Colonic mucosa (tissue), 4 donors: ENCODE results near the gene NF2. TPM values are rescaled to one million over a fixed set of nuclear protein-coding genes. Genes with fewer than 3 reads are reported as not detected.

Source experiments
- DNase-seq: peaks from one replicate; pipeline ENCODE4 v3.0.0-alpha.2; 2020
- H3K27ac ChIP-seq: fragments of 200-600 bp; one replicate; pipeline ENCODE4 v1.8.0; 2021
- H3K27me3 ChIP-seq: fragments of 200-600 bp; one replicate; pipeline ENCODE4 v1.8.0; 2021
- H3K36me3 ChIP-seq: fragments of 200-600 bp; one replicate; pipeline ENCODE4 v1.8.0; 2021
- H3K4me1 ChIP-seq: fragments of 200-600 bp; one replicate; pipeline ENCODE4 v1.8.0; 2021; ENCODE audit warnings: mild to moderate bottlenecking
- H3K4me3 ChIP-seq: fragments of 200-600 bp; one replicate; pipeline ENCODE4 v1.8.0; 2021
- H3K9ac ChIP-seq, 2 donors: one replicate each; pipeline ENCODE4 v1.7.0; 2013; ENCODE audit warnings: control low read depth in 2 of 2, low read depth in 2 of 2, low read length in 2 of 2
- H3K9me3 ChIP-seq: fragments of 200-600 bp; one replicate; pipeline ENCODE4 v1.8.0; 2021
- intact Hi-C: fragments of 100-400 bp; cut with DNase I; formaldehyde crosslinking; loops from one replicate; pipeline ENCODE4 v1.14.1; 2022
- total RNA-seq, 2 donors: library from RNA; stranded (reverse); fragmentation: NEBNext Ultra II Directional in 1 of 2; extraction: Animal tissue kit (Norgen Biotek cat#: 25700) in 1 of 2; gene quantifications; one replicate each; pipeline ENCODE4 v1.2.1, GENCODE V29; 2021
- TF ChIP-seq, protein P1 (sequence below): fragments of 200-600 bp; IDR thresholded peaks from one replicate; pipeline ENCODE4 v1.8.0; 2022; ENCODE audit warnings: antibody characterized with exemption, mild to moderate bottlenecking
- donor health status: healthy.
- donor health status: DM: no; HTN: no; CAD: no.
- donor health status: DM: no; HTN: no; CAD: no.

The NF2 gene
- total RNA-seq, 2 donors from 2014 or later = 33.5 to 51.0 TPM

DNA sequence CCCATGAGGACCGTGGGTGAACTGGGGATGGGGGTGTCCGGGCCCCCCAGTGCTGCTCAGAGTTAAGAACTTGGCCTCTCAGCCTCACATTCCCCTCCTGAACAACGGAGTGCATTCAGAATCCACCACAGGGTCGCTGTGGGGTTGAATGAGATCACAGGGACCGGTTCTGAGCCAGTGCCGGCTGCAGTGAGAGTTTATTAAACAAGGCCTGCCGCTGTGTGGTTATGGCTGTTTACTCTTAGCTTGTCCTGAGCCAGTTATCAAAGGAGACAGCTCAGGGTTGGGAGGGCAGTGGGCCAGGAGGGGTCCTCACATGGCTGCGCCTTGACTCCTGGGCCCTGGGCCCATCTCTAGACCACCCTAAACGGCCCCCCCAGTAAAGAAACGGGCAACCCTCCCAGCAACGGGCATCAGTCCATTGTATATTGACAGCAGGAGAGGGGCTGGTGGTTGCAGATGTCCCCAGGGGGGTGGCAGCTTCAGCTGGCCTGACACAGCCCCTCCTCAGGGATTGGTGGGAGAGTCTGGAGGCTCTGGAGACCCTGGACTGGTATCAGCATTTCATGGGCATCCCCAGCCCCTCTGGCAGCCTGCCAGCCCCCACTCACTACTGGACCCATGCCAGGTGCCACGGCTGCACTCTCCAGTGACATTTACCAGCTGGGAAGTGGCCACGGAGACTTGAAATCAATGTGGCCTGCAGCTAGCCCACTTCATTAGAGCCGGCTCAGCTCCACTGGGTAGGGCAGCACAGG lies 101.3 kb downstream of the NF2 start:
- H3K9me3 ChIP-seq = no peaks in the 10 kb centered on the region
- peak; percentile 25 for DNase-seq
- intact Hi-C loops = no loop called here
- H3K27me3 ChIP-seq = no peaks in the 10 kb centered on the region
- H3K36me3 ChIP-seq = no peaks in the 10 kb centered on the region
- TF ChIP-seq, protein P1, sequence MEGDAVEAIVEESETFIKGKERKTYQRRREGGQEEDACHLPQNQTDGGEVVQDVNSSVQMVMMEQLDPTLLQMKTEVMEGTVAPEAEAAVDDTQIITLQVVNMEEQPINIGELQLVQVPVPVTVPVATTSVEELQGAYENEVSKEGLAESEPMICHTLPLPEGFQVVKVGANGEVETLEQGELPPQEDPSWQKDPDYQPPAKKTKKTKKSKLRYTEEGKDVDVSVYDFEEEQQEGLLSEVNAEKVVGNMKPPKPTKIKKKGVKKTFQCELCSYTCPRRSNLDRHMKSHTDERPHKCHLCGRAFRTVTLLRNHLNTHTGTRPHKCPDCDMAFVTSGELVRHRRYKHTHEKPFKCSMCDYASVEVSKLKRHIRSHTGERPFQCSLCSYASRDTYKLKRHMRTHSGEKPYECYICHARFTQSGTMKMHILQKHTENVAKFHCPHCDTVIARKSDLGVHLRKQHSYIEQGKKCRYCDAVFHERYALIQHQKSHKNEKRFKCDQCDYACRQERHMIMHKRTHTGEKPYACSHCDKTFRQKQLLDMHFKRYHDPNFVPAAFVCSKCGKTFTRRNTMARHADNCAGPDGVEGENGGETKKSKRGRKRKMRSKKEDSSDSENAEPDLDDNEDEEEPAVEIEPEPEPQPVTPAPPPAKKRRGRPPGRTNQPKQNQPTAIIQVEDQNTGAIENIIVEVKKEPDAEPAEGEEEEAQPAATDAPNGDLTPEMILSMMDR = no peak
- no peak overlapping the region for H3K9ac ChIP-seq
- H3K4me3 ChIP-seq = no peak overlapping the region
- peaks cover 10% of the 10 kb centered on the region for H3K4me1 ChIP-seq
- no peak overlapping the region for H3K27ac ChIP-seq

GRCh38 chr22:29705651-29706050 lies 102.2 kb downstream of the NF2 start:
- Histone ChIP-seq H3K36me3 (no peaks in the 10 kb centered on the region), H3K9ac (no peak overlapping the region), H3K27ac (no peak overlapping the region), H3K27me3 (no peaks in the 10 kb centered on the region), H3K4me3 (no peak overlapping the region), H3K9me3 (no peaks in the 10 kb centered on the region), H3K4me1 (peaks cover 9% of the 10 kb centered on the region)
- intact Hi-C loops = no loop called here
- TF ChIP-seq, protein P1 = no peak
- DNase-seq = no peak

GRCh38 chr22:29706486-29706885 lies 103.1 kb downstream of the NF2 start:
- Histone ChIP-seq H3K36me3 (no peaks in the 10 kb centered on the region), H3K27me3 (no peaks in the 10 kb centered on the region), H3K4me1 (peaks cover 2% of the 10 kb centered on the region), H3K9ac (no peak overlapping the region), H3K9me3 (no peaks in the 10 kb centered on the region), H3K27ac (no peak overlapping the region), H3K4me3 (no peak overlapping the region)
- no peak for DNase-seq
- intact Hi-C loops = no loop called here
- TF ChIP-seq, protein P1 = no peak

DNA sequence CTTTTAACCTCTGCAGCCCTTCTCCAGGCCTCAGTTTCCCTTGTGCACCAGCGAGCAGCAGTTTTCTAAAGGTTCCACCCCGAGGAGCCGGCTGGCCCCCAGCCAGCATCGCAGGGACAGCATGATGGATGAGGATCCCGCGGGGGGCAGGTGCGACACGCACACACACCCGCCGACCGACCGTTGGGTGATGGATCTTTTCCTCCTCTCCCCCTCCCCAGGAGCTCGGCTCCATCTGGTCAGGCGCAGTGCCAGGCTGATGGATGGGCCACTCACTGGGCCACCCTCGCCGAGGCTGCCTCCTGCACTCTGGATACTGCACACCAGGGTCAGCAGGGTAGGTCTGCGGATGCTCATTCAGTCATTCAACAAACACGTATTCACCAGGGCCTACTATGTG lies 103.6 kb downstream of the NF2 start:
- no peaks in the 10 kb centered on the region for H3K4me1 ChIP-seq
- intact Hi-C loops = no loop called here
- no peak for DNase-seq
- no peaks in the 10 kb centered on the region for H3K36me3 ChIP-seq
- no peak overlapping the region for H3K9ac ChIP-seq
- H3K27ac ChIP-seq = no peak overlapping the region
- H3K9me3 ChIP-seq = no peaks in the 10 kb centered on the region
- TF ChIP-seq, protein P1 = no peak
- H3K4me3 ChIP-seq = no peak overlapping the region
- no peaks in the 10 kb centered on the region for H3K27me3 ChIP-seq

DNA sequence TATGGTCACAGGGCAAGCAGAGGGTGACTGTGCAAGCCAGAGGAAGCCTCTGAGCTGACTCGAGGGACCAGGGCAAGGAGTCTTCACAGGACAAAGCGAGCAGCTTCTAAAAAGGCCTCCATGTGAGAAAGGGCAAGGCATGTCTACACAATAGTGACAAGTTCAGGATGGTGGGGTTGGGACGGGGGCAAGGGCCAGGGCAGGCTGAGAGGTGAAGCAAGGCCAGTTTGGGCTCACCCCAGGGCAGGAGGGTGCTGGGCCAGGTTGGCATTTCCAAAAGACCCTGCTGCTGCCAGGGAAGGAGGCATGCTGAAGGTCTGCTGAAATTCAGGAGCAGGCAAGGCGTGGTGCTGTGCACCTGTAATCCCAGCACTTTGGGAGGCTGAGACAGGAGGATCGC lies 104.0 kb downstream of the NF2 start:
- Histone ChIP-seq H3K27me3 (no peaks in the 10 kb centered on the region), H3K4me3 (no peak overlapping the region), H3K9me3 (no peaks in the 10 kb centered on the region), H3K9ac (no peak overlapping the region), H3K36me3 (no peaks in the 10 kb centered on the region), H3K4me1 (no peaks in the 10 kb centered on the region), H3K27ac (no peak overlapping the region)
- TF ChIP-seq, protein P1 = no peak
- intact Hi-C loops = no loop called here
- DNase-seq = no peak
